Stimulated activated CD8-positive, alpha-beta memory T cell treated with anti-CD3 and anti-CD28 coated beads, Interleukin-4, amount 100 ng/mL, for 1 hour (primary cell): ENCODE measurements around the gene PTPRN.

Experiments used
- DNase-seq, 2 donors: peaks; one replicate each; pipeline ENCODE4 v3.0.0-alpha.2; 2020; ENCODE audit warnings: low read depth in 2 of 2, low spot score in 1 of 2

The PTPRN gene

DNA sequence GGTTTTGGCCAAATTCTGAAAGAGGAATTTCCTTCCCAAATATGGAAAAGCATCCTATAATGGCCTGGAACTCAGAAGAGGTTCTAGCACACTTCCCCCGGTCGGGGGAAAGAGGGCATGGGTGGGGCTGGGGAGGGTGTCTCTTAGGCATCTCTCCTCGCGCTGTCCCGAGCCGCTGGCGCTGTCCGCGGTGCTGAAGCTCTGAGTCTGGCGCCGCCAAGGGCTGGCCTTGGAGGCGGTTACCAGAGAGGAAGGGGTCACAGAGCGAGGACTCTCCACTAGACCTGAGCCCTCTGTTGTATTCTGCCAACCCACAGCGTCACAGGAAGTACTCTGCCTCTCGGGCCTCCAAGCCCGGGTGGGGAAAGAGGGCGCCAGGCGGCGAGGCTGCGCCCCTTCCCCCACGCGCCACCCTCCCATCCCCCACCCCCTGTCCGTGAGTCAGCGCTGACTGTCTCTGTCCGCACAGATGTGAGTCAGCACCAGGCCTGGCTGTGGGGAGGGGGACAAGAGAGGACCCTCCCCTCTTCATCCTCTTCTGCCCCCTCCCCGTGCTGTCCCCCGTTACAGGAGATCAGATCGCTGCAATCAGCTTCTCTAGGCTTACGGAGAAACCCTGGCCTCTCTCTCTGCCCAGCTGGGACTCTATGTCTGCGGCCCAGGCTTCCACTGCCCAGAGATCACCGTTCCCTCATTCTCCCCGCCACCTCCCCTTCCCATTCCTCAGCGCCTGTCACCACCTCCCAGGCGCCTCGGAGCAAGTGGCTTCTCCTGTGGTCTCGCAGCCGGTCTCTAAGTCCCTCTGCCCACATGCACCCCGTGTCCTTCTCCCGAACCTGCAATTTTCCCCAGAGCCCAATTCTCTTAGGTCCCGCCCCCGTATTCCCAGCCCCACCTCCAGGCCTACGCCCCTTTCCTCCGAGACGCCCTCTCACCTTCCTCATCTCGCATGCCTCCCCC is 779 bp downstream of the PTPRN start:
- DNase-seq = peak in 1 of 2 donors; percentile 25

GRCh38 chr2:219306047-219306446 is 3.2 kb downstream of the PTPRN start:
- DNase-seq = no peak

- DNase-seq = no peak
Measured at GRCh38 chr2:219304223-219304622, 5.0 kb downstream of the PTPRN start.

GRCh38 chr2:219302412-219302968 is 6.7 kb downstream of the PTPRN start:
- no peak for DNase-seq

DNA sequence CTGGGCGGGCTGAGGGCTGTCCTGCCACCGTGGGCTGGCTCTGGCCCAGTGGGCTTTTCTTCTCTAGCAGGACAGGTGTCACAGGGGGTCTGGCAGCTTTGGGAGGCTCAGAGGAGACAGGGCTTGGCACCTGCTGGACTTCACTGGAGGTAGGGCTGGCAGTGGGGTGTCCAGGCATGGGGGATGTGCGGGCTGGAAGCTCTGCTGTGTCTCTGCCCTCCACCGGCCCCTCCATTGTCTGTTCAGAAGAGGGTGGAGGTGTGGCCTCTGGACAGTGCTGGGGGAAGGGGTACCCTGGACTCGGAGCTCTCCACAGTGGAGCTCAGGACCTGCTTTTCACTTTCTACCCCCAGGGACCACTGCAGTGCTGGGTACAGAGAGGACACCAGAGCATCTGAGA is 9.2 kb downstream of the PTPRN start:
- no peak for DNase-seq

DNA sequence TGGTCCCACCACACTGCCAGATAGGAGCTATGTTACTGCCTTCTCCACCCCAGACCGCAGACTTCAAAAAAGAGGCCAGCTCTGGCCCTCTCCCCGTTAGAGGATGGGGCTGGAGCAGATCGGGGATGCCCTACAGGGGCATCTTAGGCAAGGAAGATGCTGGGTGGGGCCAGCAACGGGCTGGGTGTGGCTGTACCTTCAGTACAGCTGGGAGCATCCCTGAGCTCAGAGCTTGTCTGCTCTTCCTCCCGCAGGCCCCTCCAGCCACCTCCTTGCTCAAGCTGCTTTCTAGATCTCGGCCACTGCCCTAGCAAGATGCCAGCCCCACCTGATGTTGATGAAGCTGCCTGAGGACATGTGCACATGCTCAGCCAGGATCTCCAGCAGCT is 9.8 kb downstream of the PTPRN start:
- DNase-seq = no peak

GRCh38 chr2:219298759-219299371 is 10.3 kb downstream of the PTPRN start:
- DNase-seq = peak; percentile 82 to 83

DNA sequence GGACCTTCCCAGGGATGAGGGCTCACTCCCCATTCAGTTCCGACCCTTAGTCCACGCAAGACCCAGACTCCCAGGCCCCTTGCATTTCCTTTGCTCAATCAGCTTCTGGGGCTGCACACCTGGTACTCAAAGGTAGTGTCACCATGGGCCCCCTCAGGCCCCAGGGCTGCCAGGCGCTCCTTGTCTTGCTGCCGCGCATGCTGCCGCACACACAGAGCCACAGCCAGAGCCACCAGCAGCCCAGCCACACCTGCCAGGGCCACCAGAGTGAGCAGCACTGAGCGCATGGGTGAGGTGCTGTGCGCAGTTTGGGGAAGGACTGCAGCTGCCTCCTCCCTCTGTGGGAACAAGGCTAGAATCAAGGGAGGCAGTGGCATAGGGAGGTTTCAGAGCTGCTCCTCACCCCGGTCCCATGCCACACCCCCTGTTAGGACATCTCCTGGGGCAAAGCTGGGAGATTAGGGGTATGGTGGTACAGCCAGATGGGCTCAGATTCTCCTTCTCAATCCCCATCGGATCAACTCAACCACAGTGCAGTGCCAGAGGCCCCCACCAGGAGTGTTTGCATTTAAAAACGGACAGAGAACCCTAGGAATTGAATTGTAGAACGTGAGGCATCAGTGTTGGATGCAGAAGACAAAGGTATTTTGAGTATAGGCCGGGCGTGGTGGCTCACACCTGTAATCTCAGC is 11.3 kb downstream of the PTPRN start:
- no peak for DNase-seq

GRCh38 chr2:219296631-219297391 is 12.4 kb downstream of the PTPRN start:
- DNase-seq = no peak

- no peak for DNase-seq
Measured at GRCh38 chr2:219296142-219296541, 13.1 kb downstream of the PTPRN start.

GRCh38 chr2:219294356-219295351 is 14.5 kb downstream of the PTPRN start:
- peak; percentile 64 to 78 for DNase-seq

GRCh38 chr2:219293736-219294231 is 15.4 kb downstream of the PTPRN start:
- DNase-seq = no peak

- DNase-seq = no peak
Measured at GRCh38 chr2:219292616-219293015, 16.6 kb downstream of the PTPRN start.

DNA sequence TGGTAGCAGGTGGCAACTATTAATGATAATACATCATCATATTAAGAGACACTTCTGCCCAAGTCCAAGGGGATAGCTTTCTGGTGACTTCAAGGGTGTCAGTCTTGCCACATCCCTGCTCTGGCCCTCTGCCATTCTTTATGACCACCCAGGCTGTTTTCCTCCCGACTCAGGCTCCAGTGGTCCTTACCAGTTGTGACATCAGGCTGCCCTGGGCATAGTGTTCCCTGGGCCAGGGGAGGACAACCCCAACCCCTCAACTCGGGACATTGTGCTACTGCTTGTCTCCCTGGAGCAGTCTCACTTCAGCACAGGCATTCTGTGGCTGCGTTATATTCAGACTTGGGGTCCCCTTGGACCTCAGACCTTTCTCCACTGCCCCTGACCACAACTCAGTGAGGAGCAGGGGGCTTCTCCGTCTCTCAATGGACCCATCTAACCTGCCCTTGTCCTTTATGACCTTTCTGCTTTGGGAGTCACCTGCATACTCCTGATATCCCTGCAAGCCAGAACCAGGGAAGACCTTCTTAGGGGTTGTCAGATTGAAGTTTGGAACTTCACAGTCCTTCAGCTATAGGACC is 17.2 kb downstream of the PTPRN start:
- DNase-seq = no peak

- DNase-seq = no peak
Measured at GRCh38 chr2:219291394-219291793, 17.8 kb downstream of the PTPRN start.

DNA sequence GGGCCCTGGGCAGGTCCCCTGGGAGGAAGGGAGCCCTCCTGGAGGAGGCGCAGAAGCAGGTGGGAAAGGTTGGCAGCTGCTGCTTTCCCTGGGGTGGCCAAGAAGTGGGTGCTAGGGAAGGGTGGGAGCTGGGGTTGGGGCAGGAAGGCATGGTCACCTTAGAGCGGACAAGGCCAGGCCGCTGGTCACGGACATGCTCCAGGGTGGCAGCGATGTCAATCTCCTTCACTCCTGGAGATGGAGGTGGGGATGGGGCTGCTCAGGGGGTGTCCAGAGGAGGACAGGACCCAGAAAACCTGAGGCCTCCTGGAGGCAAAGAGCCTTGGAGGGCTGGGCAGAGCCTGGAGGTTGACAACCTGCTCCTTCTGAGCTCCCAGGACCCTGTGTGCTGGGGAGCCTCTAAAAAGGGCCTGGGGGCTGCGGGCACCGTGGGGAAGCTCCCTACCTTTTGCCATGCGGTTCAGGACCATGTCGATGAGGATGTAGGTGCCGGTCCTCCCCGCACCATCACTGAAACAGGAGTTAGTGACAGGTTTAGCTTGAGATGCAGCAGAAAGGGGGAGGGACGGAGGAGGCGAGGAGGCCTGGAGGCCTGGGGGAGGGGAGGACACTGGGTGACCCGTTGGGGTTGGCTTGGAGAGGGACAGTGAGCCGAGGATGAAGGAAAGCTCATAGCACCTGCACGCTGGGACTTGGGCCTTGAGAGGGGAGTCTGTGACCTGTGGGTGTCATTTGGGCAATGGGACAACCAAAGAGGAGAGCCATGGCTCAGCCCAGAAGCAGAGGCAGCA is 18.6 kb downstream of the PTPRN start:
- DNase-seq = no peak

DNA sequence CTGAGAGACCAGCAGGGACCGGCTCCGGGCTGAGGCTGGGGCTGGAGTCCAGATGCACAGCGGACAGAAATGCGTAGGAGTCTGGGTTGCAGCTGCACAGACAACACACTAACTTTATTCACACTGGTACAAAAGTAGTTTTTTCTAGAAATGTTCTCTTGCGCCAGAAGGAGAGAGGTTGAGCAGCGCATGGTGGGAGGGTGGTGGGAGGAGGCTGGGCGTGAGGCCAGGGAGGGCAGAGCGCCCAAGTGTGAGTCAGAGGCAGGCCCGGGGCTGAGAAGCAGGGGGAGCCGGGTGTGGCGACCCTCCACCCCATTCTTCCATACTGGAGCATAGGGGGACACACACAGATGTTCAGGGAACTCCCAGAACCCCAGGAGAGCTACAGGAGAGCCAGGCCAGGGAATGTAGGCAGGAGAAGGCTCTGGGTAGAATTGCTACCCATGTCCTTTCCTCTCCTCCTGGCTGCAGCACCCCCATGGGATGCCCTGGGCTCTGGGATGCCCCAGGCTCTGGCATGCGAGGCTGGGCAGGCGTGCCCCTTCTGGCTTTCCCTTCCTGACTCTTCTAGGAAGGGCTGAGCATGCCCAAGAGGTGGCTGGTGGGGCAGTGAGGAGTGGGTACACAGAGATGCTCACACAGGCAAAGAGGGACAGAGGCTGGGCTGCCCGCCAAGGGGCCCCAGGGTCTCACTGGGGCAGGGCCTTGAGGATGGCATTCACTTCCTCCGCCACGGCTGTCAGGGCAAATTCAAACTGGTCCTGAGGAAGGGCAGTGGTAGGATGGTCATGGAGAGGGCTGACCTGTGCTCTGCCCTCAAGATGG is 19.5 kb downstream of the PTPRN start:
- DNase-seq = no peak

GRCh38 chr2:219289195-219289536 is 20.0 kb downstream of the PTPRN start:
- DNase-seq = no peak
